Keratinocyte (primary cell): ENCODE measurements around the gene HMGCS1. TPM values are rescaled to one million over a fixed set of nuclear protein-coding genes. Genes with fewer than 3 reads are reported as not detected.

Experiments
- DNase-seq: peaks from one replicate; pipeline ENCODE4 v3.0.0-alpha.2; 2011; ENCODE audit warnings: low read depth, missing footprints, low spot score
- FAIRE-seq: peaks from 2 replicates; lab custom pipeline; 2011; peaks lifted over from hg19 to GRCh38; lab: Jason Lieb, UNC
- H2AFZ ChIP-seq: 2 replicates; pipeline ENCODE4 v1.6.0; 2012; ENCODE audit warnings: low read length, control low read depth, inconsistent platforms; ENCODE audit not compliant: control insufficient read depth
- H3K27ac ChIP-seq: 2 replicates; pipeline ENCODE4 v1.5.1; 2011; ENCODE audit warnings: low read length; ENCODE audit not compliant: control insufficient read depth, insufficient read depth
- H3K27me3 ChIP-seq: 3 replicates; pipeline ENCODE4 v1.6.0; 2011; ENCODE audit warnings: low read length; ENCODE audit not compliant: control insufficient read depth, insufficient read depth; ENCODE audit errors: extremely low read depth
- H3K36me3 ChIP-seq, 2 experiments: 2 replicates in 1 of 2; 3 replicates in 1 of 2; pipeline ENCODE4 v1.5.1; 2011; ENCODE audit warnings: low read length in 2 of 2, mild to moderate bottlenecking in 1 of 2; ENCODE audit not compliant: control insufficient read depth in 2 of 2, insufficient read depth in 2 of 2; ENCODE audit errors: extremely low read depth in 1 of 2
- H3K4me1 ChIP-seq: 3 replicates; pipeline ENCODE4 v1.5.1; 2011; ENCODE audit warnings: low read length; ENCODE audit not compliant: control insufficient read depth, insufficient read depth; ENCODE audit errors: extremely low read depth
- H3K4me2 ChIP-seq: 3 replicates; pipeline ENCODE4 v1.6.0; 2011; ENCODE audit warnings: low read depth, low read length; ENCODE audit not compliant: control insufficient read depth, insufficient read depth; ENCODE audit errors: extremely low read depth
- H3K4me3 ChIP-seq, 3 experiments: fragments of 200-600 bp in 1 of 3; sonication (generic) in 1 of 3; 2 replicates in 2 of 3; 3 replicates in 1 of 3; pipeline ENCODE4 v1.5.1; 2011 to 2016; ENCODE audit warnings: low read length in 3 of 3, mild to moderate bottlenecking in 3 of 3, control low read depth in 2 of 3, inconsistent platforms in 1 of 3, low read depth in 1 of 3, mixed read lengths in 1 of 3, mixed run types in 1 of 3, moderate library complexity in 1 of 3; ENCODE audit not compliant: control insufficient read depth in 2 of 3, insufficient read depth in 2 of 3; ENCODE audit errors: extremely low read depth in 1 of 3
- H3K79me2 ChIP-seq: 2 replicates; pipeline ENCODE4 v1.6.0; 2012; ENCODE audit warnings: low read length; ENCODE audit not compliant: control insufficient read depth, insufficient read depth
- H3K9ac ChIP-seq: 3 replicates; pipeline ENCODE4 v1.6.0; 2011; ENCODE audit warnings: low read length; ENCODE audit not compliant: control insufficient read depth, insufficient read depth; ENCODE audit errors: extremely low read depth
- H3K9me1 ChIP-seq: 3 replicates; pipeline ENCODE4 v1.6.0; 2011; ENCODE audit warnings: low read length; ENCODE audit not compliant: control insufficient read depth, insufficient read depth; ENCODE audit errors: extremely low read depth
- H3K9me3 ChIP-seq: 2 replicates; pipeline ENCODE4 v1.5.1; 2012; ENCODE audit warnings: low read depth, low read length; ENCODE audit not compliant: control insufficient read depth
- H4K20me1 ChIP-seq: 3 replicates; pipeline ENCODE4 v1.6.0; 2011; ENCODE audit warnings: low read length; ENCODE audit not compliant: control insufficient read depth, insufficient read depth; ENCODE audit errors: extremely low read depth
- CTCF ChIP-seq, 3 experiments: IDR thresholded peaks in 1 of 3; conservative IDR thresholded peaks in 1 of 3; optimal IDR thresholded peaks in 1 of 3; 2 replicates in 2 of 3; 3 replicates in 1 of 3; pipeline versions ENCODE3 to v1.5.1; 2011; ENCODE audit warnings: low read length in 3 of 3, mild to moderate bottlenecking in 3 of 3, moderate library complexity in 2 of 3, control low read depth in 1 of 3, inconsistent platforms in 1 of 3; ENCODE audit not compliant: insufficient read depth in 2 of 3; ENCODE audit errors: extremely low read depth in 1 of 3
- EZH2 ChIP-seq: IDR thresholded peaks from one replicate; pipeline ENCODE4 v1.6.1; 2012; ENCODE audit warnings: inconsistent platforms, mild to moderate bottlenecking, low read length, moderate library complexity
- dilution Hi-C: fragments of 300-500 bp; cut with MboI; formaldehyde crosslinking; loops from one replicate; pipeline ENCODE4 v1.7.0; 2020; ENCODE audit warnings: low sequenced_read_pairs; ENCODE audit not compliant: extremely low pct_ligation_motif_present
- polyA plus RNA-seq, 5 experiments: library from polyadenylated mRNA; depleted of rRNA in 3 of 5; stranded (reverse) in 3 of 5; stranded (forward) in 1 of 5; unstranded in 1 of 5; fragments of >200 nt; gene quantifications; 1 replicate in 1 of 5; 2 replicates in 3 of 5; 3 replicates in 1 of 5; pipeline versions ENCODE4 v1.2.1 to v1.2.3, GENCODE V29; 2011 to 2012; ENCODE audit warnings: missing spikeins in 2 of 5, low read depth in 1 of 5, low replicate concordance in 1 of 5

HMGCS1 gene
- polyA plus RNA-seq, 1 donor (not counting 4 experiments of a cell fraction or from before 2014, with no cell fraction given), result 512 TPM

GRCh38 chr5:43358301-43358700 is 45.1 kb upstream of the HMGCS1 start:
- Histone ChIP-seq H4K20me1 (no peaks in the 10 kb centered on the region), H3K9me3 (peaks cover 4% of the 10 kb centered on the region), H3K4me1 (peaks cover 18% of the 10 kb centered on the region), H3K4me3 (no peak overlapping the region), H3K36me3 (no peaks in the 10 kb centered on the region), H3K27ac (no peak overlapping the region), H3K27me3 (no peaks in the 10 kb centered on the region), H3K9ac (no peak overlapping the region), H2AFZ (no peak overlapping the region), H3K4me2 (no peak overlapping the region), H3K9me1 (no peaks in the 10 kb centered on the region), H3K79me2 (no peaks in the 10 kb centered on the region)
- FAIRE-seq (no peak), DNase-seq (no peak)
- dilution Hi-C loops, result no loop called here
- TF ChIP-seq EZH2 (no peak), CTCF (optimal IDR thresholded peaks at IDR 0.05 in 1 of 3, IDR thresholded peaks at IDR 0.05 in 1 of 3, conservative IDR thresholded peaks at IDR 0.05 in 1 of 3; ENCODE audit: extremely low read depth in 1 of 3, insufficient read depth in 2 of 3, low read length in 3 of 3) (no peak)

DNA sequence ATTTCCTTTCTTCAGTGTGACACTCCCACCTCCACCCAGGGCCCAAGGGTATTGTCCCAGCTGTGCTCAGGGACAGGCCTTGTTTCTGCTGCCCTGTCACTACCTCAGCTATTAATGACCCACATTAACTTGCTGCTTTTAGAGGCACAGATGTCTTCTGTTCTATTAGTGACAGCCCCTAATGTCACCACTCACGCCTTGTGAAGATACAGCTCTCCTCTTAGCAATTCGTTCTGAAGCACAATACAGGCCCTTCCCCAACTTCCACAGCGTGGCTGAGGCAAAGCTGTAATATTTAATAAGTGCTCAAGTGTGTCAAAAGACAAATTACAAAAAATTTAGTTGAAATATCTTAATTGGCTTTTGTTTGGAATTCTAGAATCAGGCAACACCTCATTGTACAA is 44.7 kb upstream of the HMGCS1 start:
- Histone ChIP-seq H3K27me3 (no peaks in the 10 kb centered on the region), H3K4me2 (no peak overlapping the region), H3K9me1 (no peaks in the 10 kb centered on the region), H2AFZ (no peak overlapping the region), H3K9ac (no peak overlapping the region), H3K4me3 (no peak overlapping the region), H4K20me1 (no peaks in the 10 kb centered on the region), H3K36me3 (no peaks in the 10 kb centered on the region), H3K4me1 (peaks cover 13% of the 10 kb centered on the region), H3K9me3 (peaks cover 4% of the 10 kb centered on the region), H3K79me2 (no peaks in the 10 kb centered on the region), H3K27ac (no peak overlapping the region)
- dilution Hi-C loops, result no loop called here
- FAIRE-seq (no peak), DNase-seq (no peak)
- TF ChIP-seq EZH2 (no peak), CTCF (optimal IDR thresholded peaks at IDR 0.05 in 1 of 3, IDR thresholded peaks at IDR 0.05 in 1 of 3, conservative IDR thresholded peaks at IDR 0.05 in 1 of 3; ENCODE audit: extremely low read depth in 1 of 3, insufficient read depth in 2 of 3, low read length in 3 of 3) (no peak)
